Mucosa of descending colon (tissue), 3 donors: Measurements from ENCODE around the gene MPP2. TPM values are rescaled to one million over a fixed set of nuclear protein-coding genes. Genes with fewer than 3 reads are reported as not detected.

Source experiments
- ATAC-seq: fragments of 200-7000 bp; cut with Tn5 transposase; one replicate; pipeline ENCODE4 v1.9.1; 2020; ENCODE audit warnings: mild to moderate bottlenecking, moderate library complexity
- DNase-seq, 3 donors: peaks; one replicate each; pipeline ENCODE4 v3.0.0-alpha.2; 2020
- H3K36me3 ChIP-seq: fragments of 200-600 bp; one replicate; pipeline ENCODE4 v1.8.0; 2021; ENCODE audit warnings: low read depth, mild to moderate bottlenecking
- H3K4me1 ChIP-seq: fragments of 200-600 bp; one replicate; pipeline ENCODE4 v1.8.0; 2021; ENCODE audit warnings: low read depth, mild to moderate bottlenecking
- H3K4me3 ChIP-seq: fragments of 200-600 bp; one replicate; pipeline ENCODE4 v1.8.0; 2021; ENCODE audit warnings: mild to moderate bottlenecking
- H3K9me3 ChIP-seq: fragments of 200-600 bp; one replicate; pipeline ENCODE4 v1.8.0; 2021; ENCODE audit warnings: mild to moderate bottlenecking
- intact Hi-C, 2 donors: fragments of 100-400 bp; cut with DNase I in 1 of 2; cut with micrococcal nuclease in 1 of 2; formaldehyde crosslinking; loops; one replicate each; pipeline versions ENCODE4 v1.11.0 to v1.11.1; 2022; cut with DNase I, micrococcal nuclease
- total RNA-seq, 3 donors: library from RNA; stranded (reverse); fragmentation: NEBNext Ultra II Directional in 2 of 3; extraction: Animal tissue kit (Norgen Biotek cat#: 25700) in 2 of 3; gene quantifications; one replicate each; pipeline versions ENCODE4 v1.2.1 to v1.2.4, GENCODE V29; 2021 to 2023
- TF ChIP-seq, protein P1 (sequence below): fragments of 200-600 bp; IDR thresholded peaks from one replicate; pipeline ENCODE4 v1.8.0; 2022; ENCODE audit warnings: antibody characterized with exemption, mild to moderate bottlenecking
- donor health status: DM: no; HTN: no; CAD: no; lungs with moderate emphysema.
- donor health status: DM: no; HTN: no; CAD: no.
- donor health status: DM: no; HTN: yes; CAD: no.

MPP2 gene
- total RNA-seq, 3 donors from 2014 or later: 0.55 to 13.2 (median 1.1) TPM

DNA sequence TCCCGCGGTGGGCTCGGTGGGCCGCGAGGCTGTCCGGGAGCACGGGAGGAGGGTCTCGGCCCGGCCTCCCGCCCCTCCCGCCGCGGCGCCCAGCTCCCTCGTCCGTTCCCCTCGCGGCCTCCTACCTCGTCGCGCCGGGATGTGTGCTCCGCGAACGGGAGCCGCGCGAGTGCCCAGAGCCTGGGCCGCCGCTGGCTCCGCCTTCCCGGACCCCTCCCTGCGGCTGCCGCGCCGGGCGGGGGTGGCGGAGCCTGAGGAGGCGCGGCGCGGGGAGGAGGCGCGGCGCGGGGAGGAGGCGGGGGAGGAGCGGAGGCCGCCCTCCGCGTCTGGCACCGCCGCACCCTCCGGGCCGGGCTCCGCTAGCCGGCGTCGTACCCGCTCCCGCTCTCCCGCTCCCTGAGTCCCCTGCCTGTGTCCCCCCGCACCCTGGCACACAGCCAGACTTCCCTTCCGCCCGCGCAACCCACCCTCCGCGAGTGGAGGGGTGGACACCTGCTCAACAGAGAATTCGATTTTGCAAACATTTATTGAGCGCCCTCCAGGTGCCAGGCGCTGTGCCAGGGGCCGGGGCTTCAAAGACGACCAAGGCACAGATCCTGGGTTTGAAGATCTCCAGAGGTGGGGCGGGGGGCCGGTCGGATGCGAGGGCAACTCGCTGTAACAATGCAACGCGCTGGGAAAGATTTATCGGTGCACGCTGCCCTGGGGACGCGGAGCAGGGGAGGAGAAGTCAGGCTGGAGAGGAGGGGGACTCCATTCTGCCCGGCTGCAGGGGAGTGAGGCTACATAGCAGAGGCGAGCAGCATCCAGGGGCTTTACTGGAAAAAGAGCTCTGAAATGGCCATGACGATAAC lies 74.1 kb downstream of the MPP2 start, which contains the start of gene MPP3:
TSS of gene MPP3 (minus strand) at position 171 of the 854 bp plus-strand sequence. CDS start 1,240 bp downstream, outside the sequence.
- ATAC-seq (peak; percentile 98), DNase-seq (peak; percentile 67 to 86 (median 72))
- Histone ChIP-seq H3K4me3 (peak within 1 kb of the TSS; percentile 26), H3K36me3 (no peaks in the 10 kb centered on the region), H3K9me3 (no peaks in the 10 kb centered on the region), H3K4me1 (peaks cover 6% of the 10 kb centered on the region)
- TF ChIP-seq, protein P1, sequence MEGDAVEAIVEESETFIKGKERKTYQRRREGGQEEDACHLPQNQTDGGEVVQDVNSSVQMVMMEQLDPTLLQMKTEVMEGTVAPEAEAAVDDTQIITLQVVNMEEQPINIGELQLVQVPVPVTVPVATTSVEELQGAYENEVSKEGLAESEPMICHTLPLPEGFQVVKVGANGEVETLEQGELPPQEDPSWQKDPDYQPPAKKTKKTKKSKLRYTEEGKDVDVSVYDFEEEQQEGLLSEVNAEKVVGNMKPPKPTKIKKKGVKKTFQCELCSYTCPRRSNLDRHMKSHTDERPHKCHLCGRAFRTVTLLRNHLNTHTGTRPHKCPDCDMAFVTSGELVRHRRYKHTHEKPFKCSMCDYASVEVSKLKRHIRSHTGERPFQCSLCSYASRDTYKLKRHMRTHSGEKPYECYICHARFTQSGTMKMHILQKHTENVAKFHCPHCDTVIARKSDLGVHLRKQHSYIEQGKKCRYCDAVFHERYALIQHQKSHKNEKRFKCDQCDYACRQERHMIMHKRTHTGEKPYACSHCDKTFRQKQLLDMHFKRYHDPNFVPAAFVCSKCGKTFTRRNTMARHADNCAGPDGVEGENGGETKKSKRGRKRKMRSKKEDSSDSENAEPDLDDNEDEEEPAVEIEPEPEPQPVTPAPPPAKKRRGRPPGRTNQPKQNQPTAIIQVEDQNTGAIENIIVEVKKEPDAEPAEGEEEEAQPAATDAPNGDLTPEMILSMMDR: no peak
- intact Hi-C loops: no loop called here

DNA sequence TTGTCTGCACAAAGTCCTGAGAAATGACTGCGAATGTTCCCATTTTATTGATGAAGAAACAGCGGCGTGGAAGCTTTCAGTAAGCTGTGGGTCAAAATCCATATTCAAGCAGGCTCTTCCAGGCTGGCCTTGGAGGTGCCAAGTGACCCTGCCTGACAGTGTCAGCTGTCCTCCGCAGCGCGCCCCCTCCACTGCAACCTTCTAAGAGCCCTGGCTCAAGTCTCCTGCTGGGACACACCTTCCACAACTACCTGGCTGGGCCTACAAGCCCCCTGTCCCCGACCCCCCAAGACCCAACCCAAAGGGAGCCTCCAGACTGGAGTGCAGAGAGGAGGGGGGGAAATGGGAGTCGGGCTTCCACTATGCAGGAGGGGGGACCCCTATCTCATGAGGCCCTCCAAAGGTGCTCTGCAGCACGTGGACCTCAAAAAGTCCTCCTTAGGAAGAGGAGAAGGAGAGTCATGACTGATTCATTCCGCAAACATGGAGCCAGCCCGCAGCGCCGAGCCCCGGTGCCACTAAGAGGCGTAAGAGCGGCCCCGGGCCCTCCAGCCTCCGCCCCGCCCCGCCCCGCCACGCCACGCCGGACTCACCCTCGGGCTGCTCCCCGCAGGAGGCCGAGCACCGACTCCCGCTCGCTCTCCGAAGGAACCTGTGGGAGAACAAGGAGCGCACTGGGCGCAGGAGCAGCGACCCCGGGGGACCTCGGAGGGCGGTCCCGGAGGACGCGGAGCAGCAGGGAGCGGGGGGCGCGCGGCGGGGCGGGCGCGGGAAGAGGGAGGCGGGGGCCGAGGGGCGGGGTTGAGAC lies 75.0 kb downstream of the MPP2 start:
- H3K4me1 ChIP-seq: peaks cover 6% of the 10 kb centered on the region
- H3K36me3 ChIP-seq: no peaks in the 10 kb centered on the region
- DNase-seq (peak; percentile 52 to 76 (median 70)), ATAC-seq (peak; percentile 72)
- intact Hi-C loops: no loop called here
- no peaks in the 10 kb centered on the region for H3K9me3 ChIP-seq
- peak overlapping the region; percentile 26 for H3K4me3 ChIP-seq
- TF ChIP-seq, protein P1: no peak

DNA sequence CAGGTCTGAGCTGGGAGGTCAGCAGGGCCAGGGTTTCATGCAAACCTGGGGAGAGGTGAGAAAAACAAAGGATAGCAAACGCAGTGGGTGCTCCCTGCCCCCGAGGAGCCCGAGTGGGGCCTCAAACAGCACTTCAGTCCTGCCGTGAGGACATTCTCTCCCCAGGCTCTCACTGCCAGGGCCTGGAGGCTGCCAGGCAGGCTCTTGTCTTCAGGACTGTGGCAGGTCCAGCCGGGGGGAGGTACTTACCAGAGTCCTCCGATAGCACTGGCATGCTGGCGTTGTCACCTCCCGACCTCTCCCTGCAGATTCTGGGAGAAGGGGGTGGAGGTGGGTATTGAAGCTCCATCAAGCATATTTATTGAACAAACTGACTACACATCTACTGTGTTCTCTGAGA lies 75.7 kb downstream of the MPP2 start:
- no peaks in the 10 kb centered on the region for H3K9me3 ChIP-seq
- DNase-seq: no peak
- intact Hi-C loops: no loop called here
- H3K36me3 ChIP-seq: no peaks in the 10 kb centered on the region
- no peak overlapping the region for H3K4me3 ChIP-seq
- TF ChIP-seq, protein P1: no peak
- H3K4me1 ChIP-seq: peaks cover 6% of the 10 kb centered on the region
- ATAC-seq: no peak

DNA sequence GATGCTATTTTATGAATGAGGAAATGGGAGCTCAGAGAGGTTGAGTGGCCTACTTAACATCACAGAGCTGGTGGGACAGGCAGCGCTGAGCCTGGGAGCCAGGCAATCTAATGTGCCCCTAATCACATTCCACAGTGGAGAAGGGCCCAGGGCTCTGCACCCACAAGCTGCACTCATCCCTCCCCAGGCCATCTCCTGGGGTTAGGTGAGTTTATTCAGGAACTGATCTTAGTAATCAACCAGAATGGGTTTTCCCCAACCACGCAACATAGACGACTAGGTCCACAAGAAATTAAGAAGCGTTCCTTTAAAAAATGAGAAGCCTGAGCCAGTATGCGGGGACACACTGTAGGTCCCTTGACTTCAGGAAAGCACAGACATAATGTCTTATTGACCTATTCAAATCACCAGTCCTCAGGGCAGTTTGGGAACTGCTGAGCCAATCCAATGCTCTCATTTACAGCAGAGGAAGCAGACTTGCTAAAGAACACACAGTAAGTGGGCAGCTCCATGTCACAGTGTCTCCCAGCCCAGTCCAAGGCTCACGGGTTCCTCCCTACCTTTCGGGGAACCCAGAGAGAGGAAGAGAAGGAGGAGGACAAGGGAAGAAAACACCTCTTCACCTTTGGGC lies 76.7 kb downstream of the MPP2 start:
- H3K4me1 ChIP-seq: peaks cover 6% of the 10 kb centered on the region
- H3K4me3 ChIP-seq: no peak overlapping the region
- H3K36me3 ChIP-seq: no peaks in the 10 kb centered on the region
- intact Hi-C loops: no loop called here
- DNase-seq (no peak), ATAC-seq (no peak)
- TF ChIP-seq, protein P1: no peak
- no peaks in the 10 kb centered on the region for H3K9me3 ChIP-seq

DNA sequence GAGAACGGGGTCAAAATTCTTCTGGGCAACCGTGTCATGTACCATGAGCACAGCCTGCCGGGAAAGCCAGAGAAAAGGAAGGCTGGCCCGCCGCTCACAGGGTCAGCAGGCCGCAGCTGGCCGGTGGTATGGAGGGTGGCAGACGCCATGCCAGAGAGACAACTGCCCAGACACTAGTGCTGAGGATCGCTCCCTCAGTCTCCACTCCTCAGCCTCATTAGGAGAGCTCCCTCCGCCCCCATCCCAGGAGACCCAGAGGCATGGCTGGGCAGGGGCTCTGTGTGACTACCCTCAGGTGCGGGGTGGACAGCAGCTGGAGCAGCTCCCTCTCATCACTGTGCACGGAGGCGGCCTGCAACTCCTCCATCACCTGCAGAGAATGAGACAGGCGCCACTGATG lies 77.6 kb downstream of the MPP2 start:
- DNase-seq (no peak), ATAC-seq (no peak)
- TF ChIP-seq, protein P1: no peak
- intact Hi-C loops: no loop called here
- Histone ChIP-seq H3K36me3 (no peaks in the 10 kb centered on the region), H3K4me1 (peaks cover 6% of the 10 kb centered on the region), H3K9me3 (no peaks in the 10 kb centered on the region), H3K4me3 (no peak overlapping the region)
